Fibroblast of gingiva (primary cell): ENCODE results near the gene SHISAL1.
"Not testable (repeated sequence)": the region's sequence is repeated elsewhere in the genome, so short reads cannot be mapped to it uniquely, and the experiment has no call there.

Experiments used
- DNase-seq: peaks from one replicate; pipeline ENCODE4 v3.0.0-alpha.2; 2011; ENCODE audit warnings: low read depth

The SHISAL1 gene

GRCh38 chr22:44260216-44261035 lies 52.3 kb downstream of the SHISAL1 start:
- DNase-seq = no peak

DNA sequence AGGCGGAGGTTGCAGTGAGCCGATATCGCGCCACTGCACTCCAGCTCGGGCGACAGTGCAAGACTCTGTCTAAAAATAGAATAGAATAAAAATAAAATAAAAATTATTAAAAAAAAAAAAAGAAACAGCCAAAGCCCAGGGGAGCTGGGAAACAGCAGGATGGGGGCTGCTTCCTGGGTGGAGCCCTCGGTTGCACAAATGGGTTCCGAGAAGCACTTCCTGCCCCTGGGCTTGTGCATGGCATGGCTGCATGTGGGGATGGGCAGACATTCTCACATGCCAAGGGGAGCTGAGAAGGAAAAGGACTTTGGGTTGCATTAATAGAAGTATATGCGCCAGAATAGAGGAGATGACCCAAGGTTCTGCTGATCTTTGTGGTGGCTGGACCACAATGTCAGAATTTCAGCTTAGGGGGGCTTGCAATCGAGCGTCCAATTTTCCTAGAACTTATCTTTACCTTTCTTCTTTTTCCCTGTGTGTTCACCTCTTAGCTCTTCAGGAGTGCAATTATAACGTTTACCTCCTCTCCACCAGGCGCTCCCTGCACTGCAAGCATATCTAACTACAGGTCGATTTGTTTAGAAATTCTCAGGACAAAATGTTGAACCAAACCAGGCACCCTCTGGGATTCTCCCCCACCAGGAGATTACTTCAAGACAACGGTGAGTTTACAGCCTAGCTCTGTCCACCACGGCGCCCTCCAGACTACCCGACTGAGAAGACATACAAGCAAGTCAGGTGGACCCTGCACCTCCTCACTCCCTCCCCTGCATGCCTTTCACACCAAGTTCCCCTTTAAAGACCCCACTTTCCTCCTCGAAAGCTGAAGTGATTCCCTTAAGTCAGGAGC lies 53.2 kb downstream of the SHISAL1 start:
- no peak for DNase-seq

- DNase-seq = no peak
Measured at GRCh38 chr22:44256556-44257485, 55.9 kb downstream of the SHISAL1 start.

DNA sequence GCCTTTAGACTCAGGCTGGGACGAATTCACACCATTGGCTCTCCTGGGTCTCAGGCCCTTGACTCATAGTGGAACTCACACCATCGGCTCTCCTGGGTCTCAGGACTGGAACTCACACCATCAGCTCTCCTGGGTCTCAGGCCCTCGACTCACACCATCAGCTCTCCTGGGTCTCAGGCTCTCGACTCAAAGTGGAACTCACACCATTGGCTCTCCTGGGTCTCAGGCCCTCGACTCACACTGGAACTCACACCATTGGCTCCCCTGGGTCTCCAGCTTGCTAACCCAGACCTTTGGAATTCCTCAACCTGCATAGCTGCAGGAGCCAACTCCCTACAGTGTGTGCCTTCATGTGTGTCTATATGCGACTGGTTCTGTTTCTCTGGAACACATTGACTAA lies 56.7 kb downstream of the SHISAL1 start:
- DNase-seq = no peak

DNA sequence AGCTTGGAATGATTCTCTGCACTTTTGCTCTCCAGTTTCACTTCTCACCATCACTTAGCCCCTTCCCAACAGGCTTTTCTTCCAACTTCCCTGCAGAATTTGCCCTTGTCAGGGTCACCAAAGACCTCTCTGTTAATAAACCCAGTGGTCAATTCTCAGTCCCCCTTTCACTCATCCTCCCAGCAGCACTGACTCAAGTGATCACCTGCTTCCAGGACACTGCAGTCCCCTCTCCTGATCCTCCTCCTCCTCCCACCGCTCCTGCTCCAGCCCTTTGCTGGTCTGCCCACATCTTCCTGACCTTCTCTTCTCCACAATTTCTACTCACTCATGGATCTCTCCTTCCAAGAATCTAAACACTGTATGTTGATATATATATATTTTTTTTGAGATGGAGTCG lies 57.9 kb downstream of the SHISAL1 start:
- DNase-seq = no peak

DNA sequence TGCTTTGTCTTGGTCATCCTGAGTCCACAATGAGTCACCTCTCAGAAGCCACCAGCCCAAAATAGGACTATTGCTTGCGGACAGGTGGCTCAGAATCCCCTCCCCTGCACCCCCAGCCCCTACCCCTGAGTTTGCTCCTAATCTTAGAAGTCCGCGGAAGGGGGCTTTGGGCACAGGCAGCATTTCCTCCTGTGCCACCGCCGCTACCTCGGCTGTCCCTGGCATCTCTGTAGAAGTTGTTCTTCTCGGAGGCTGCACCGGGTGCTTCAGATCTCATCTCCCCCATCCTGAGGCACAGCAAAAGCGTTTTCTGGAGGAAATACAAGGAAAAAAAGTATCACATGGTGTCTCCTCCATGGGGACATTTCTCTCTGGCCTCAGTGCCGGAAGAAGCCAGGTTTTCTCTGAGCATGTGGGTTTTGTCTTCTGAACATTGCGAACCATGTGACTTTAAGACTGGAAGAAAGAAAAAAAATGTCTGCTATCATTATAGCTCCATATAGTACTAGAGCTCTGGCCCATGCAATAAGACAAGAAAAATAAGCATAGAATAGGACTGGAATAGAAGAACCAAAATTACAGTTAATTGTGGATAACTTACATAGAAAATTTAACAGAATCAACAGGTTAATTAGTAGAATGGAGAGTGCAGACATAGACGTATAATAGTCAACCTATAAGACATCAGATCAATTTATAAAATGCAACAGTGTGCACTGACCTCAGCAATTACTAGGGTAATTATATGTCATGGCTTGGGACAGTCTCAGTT lies 63.2 kb downstream of the SHISAL1 start:
- no peak for DNase-seq

DNA sequence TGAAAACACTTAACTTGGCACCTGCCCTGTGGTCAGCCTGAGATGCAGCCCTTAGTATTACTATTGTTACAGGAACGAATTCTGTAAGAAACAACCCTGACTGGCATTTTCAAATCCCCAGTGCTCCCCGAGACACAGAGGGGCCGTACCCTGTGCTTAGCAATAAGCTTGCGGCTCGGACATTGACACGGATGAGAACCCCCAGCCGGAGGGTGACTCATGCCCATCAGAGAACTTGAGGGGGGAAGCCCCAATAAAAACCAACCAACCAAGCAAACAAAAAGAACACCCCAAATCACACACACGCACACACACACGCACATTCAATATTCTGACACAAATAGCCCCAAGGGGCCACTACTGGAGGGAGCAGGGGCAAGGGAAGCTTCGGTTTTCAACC lies 63.8 kb downstream of the SHISAL1 start:
- DNase-seq = no peak

DNA sequence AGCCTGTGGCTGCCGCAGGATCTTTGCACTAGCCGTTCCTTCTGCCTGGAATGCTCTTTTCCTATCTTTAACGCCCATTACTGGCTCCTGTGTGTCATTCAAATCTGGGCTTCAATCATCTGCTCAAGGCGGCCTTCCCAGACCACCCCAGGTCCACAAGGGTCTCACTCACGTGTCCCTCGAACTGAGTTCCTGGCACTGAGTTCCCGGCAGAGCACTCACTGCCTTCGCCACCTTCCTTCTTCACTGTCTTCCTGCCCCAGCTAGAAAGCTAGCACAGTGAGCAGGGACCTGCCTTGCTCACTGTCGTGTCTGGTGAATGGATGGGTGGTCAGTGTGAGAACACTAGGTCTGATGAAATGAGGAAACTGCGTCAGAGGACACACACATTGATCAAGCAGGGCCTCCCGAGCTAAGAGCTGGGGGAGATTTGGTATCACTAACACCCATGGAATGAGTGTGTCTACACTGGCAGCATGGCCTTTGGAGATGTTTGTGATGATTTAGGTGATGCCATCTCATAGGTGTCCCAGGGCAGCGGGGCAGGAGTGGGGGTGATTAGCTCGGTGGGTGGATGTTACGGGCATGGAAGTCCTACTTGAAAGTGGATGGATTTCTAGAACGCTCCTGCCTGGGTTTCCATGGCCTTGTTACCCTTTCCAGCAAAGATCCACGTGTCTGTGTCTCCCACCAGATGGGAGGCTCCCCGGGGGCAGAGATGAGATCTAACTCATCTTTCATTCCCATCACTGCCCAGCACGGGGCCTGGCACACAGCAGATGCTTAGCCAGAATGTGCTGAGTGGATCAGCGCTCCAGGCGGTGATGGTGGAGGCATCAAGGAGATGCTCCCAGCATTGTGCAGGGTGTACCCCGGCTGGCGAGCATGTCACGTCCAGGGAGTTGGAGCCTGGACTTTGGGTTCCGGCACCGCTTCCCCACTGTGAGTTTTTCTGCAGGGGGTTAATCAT lies 64.5 kb downstream of the SHISAL1 start:
- no peak for DNase-seq

DNA sequence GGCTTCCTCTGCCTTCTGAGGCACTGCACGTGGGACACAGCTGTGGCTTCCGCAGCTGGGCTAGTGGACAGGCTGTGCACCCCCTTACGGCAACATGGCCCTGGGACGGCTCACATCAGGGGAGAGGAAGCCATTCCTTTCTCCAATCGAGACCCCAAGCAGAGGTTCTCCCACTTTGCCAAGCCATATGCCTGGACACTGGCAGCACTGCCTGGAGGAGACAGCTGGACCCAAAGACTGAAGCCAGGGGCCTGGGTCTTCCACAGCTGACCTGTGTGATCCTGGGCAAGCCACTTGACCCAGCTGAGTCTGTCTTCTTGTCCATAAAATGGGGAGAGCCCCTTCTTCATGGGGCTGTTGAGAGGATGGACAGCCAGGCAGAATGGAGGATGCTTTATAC lies 65.4 kb downstream of the SHISAL1 start:
- DNase-seq = no peak

GRCh38 chr22:44246615-44247326 lies 66.0 kb downstream of the SHISAL1 start:
- no peak for DNase-seq

DNA sequence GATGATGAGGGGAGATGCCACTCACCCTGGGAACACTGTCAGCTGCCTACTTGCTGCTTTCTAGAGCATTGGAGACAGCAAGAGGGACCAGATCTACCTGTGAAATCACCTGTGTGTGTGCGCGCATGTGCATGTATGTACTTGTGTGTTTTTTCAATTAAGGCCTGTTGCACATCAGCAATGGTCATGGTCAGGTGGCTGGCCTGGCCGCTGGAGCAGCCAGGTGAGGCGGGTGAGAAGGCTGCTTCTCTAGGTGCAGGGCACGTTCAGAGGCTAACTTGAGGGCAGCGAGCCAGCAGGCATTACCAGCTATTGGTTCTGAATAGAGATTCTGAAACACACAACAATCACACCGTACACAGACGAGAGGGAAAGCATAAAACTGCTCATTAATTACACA lies 66.9 kb downstream of the SHISAL1 start:
- no peak for DNase-seq

DNA sequence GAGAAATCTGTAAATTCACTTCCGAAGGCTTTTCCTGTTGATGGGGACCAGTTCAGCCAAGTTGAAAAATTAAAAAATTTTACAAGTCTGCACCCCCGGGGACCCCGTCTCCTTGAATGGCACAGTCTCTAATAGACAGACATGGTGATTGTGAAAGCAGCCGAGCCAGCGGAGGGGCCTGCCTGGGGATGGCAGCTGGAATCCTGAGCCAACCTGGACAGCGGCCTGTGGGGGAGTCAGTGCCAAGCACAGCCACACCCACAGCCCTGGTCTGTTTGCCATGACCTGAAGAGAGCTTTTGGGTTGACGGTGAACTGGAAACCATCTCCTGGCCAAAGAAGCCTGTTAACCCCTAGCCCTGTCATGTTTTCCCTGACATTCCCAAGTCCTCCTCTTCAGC lies 67.3 kb downstream of the SHISAL1 start:
- no peak for DNase-seq

DNA sequence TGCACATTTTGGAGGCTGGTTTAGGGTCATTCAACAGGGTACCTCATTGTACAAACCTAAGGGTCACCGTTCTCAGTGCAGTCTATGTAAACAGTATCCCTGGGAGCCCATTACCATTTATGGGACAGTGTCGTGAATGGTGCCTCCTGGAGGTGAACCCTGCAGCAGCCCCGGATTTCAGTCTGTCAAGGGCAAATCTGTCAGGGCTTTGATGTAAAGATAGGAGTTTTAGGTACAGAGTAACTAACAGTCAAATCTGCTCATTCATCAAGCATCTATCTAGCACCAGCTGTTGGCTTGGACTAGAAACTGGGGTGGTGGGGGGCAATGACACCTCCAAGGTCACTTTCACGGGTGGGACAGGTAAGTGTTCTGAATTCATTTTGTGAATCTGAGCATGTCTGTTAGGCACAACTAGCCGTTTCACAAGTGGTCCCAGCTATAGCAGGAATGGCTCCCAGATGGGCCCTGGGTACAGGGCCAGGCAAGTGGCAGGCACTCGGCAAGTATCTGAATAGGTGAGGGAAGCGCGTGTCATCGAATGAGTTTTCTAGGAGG lies 68.4 kb downstream of the SHISAL1 start:
- no peak for DNase-seq

DNA sequence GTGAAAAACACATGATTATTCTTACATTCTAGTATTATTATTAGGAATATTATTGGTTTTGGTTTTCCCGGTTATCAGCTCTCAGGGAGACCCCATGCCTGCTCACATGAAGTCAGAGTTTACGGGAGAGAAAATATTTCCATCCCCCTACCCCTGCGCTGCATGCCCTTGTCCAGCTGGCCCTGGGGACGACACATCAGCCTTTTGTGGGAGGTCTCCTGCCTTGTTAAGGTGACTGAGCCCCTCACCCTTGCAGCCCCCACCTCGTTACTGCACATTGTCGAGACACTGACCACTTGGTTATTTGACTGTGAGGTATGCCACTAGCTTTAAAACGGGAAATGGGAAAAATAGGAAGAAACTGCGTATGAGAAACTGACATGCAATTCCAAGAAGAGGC lies 69.0 kb downstream of the SHISAL1 start:
- DNase-seq = no peak

DNA sequence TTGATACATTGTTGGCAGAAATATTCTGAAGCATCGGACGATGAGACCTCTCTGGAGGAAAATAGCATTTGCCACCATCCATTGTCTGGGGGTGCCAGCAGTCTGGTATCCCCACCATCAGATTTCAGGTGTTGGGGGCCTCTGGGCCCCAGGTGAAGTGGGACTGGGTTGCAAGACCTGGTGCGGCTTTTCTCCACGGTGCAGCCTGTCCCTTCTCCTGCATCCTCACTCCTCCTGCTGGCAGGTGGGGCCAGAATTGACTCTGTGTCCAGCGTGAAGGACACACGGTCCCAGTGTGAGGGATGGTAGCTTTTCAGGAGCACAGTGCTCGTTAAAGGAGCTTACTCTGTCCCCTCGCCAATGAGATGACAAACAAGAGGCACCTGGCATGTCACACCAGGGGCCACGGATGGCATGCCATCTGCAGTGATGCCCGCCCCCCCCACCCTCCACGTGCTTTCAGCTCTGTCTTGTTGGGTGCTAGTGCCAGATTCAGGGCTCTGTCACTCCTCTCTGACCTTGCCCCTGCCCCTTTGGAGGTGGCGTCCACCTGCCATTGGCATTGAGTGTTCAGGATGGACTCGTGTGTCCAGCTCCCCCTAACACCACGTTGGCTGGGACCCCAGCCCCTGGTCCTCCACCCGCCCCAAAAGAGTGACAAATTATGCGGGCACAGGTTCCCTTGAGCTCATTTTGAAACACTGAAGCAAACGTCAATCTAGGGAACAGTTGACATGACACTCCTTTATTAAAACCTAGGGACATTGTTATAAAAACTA lies 69.6 kb downstream of the SHISAL1 start:
- DNase-seq = no peak

GRCh38 chr22:44241121-44241520 lies 71.6 kb downstream of the SHISAL1 start:
- DNase-seq = not testable (repeated sequence)

- DNase-seq = no peak
Measured at GRCh38 chr22:44237290-44237689, 75.5 kb downstream of the SHISAL1 start.

- not testable (repeated sequence) for DNase-seq
Measured at GRCh38 chr22:44234372-44234771, 78.4 kb downstream of the SHISAL1 start.
